Measurements from ENCODE around the gene KLHDC8B.
A peak's percentile ranks its signal among the peaks of the same experiment; 100 is the strongest.

The KLHDC8B gene

DNA sequence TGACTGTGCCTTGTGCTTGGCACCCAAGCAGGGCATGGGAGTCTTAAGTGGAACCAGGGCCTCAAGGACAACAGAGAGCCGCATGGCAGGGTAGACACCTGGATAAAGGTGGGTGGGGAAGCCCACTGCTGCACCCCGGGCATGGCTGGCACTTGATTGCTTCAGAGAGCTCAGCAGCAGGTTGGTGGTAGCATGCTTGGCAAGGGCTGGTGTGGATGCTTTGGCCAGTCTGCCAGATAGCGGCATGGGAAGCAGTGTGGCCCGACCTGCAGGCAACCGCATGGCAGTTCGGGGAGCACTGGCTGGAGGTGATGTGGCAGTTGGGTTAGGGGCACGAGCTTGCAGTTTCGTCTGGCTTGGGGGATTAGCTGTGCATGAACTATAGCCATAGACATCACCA, 7.8 kb upstream of the KLHDC8B start:
- no peak for DNase-seq (ENCODE audit: low read depth)
- TF ChIP-seq CTCF (IDR thresholded peaks at IDR 0.05; ENCODE audit: insufficient read depth, low read depth, low read length, missing control alignments) = no peak
- H3K4me3 ChIP-seq (ENCODE audit: low read depth, low read length) = no peak overlapping the region

DNA sequence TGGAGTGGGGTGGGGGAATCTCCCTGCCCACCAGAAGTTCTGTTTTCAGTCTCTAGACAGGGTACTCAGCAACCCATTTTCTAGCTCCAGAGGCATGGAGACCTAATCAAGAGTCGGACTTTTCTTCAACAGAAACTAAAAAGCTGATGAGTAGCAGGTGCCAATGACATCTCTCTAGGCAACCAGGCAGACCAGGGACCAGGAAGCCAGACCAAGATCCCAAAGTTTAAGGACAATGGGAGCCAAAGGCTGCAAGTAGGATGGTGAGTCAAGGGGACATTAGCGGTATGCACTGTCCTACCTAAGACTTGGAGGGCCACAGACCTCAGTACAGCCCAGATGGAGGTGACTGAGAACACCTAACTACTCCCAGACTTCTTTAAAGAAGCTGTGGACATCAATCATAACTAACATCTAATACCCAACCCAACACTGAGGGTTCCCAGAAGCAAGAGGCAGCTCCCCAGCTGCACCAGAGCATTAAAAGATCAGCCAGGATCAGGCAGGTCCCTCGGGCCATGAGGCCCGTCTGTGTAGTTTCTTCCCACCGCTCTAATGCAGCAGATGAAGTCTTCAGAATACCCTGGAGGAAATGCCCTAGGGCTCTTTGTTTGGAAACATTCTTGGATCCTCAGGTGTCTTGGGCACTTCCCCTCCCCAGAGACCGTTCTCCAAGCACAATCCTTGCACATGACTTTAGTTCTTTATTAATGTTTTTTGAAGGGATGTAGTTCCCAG, 6.2 kb upstream of the KLHDC8B start:
- no peak for DNase-seq (ENCODE audit: low read depth)
- TF ChIP-seq CTCF (IDR thresholded peaks at IDR 0.05; ENCODE audit: insufficient read depth, low read depth, low read length, missing control alignments) = no peak

GRCh38 chr3:49165771-49166751, 5.3 kb upstream of the KLHDC8B start, which contains the start of gene CCDC71:
CCDC71 (minus strand) TSS chr3:49166331; CDS start chr3:49164208, 2,123 bp downstream.
- TF ChIP-seq CTCF (IDR thresholded peaks at IDR 0.05; ENCODE audit: insufficient read depth, low read depth, low read length, missing control alignments) = no peak
- peak within 1 kb of the TSS; percentile 93 for H3K4me3 ChIP-seq (ENCODE audit: low read depth, low read length)
- peak; percentile 87 for DNase-seq (ENCODE audit: low read depth)

More for the DNA sequence above, 6.2 kb upstream of the KLHDC8B start:
- H3K4me3 ChIP-seq (ENCODE audit: low read depth, low read length) = peak overlapping the region; percentile 93

GRCh38 chr3:49166752-49167556, 4.4 kb upstream of the KLHDC8B start:
- no peak for DNase-seq (ENCODE audit: low read depth)
- H3K4me3 ChIP-seq (ENCODE audit: low read depth, low read length) = peak overlapping the region; percentile 93
- no peak for TF ChIP-seq CTCF (IDR thresholded peaks at IDR 0.05; ENCODE audit: insufficient read depth, low read depth, low read length, missing control alignments)

DNA sequence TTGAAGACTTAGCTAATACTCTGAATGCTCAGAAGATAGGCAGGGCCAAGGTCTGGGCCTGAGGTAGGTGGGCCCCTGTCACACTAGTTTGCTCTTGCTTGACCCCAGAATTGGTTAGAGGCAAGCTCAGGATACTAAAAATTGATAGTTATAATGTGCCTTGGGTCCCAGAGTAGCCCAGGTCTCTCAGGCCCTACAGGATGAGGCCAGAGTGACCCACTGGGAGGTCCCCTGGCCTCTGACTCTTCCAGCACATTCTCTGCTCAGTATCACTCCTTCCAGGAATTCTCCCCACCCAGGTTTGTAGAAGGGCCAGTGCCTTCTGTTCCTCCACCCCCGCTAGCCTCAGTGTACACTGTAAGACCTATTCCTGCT, 667 bp upstream of the KLHDC8B start:
- DNase-seq (ENCODE audit: low read depth) = no peak
- no peak for TF ChIP-seq CTCF (IDR thresholded peaks at IDR 0.05; ENCODE audit: insufficient read depth, low read depth, low read length, missing control alignments)
- peak overlapping the region; percentile 59 for H3K4me3 ChIP-seq (ENCODE audit: low read depth, low read length)

DNA sequence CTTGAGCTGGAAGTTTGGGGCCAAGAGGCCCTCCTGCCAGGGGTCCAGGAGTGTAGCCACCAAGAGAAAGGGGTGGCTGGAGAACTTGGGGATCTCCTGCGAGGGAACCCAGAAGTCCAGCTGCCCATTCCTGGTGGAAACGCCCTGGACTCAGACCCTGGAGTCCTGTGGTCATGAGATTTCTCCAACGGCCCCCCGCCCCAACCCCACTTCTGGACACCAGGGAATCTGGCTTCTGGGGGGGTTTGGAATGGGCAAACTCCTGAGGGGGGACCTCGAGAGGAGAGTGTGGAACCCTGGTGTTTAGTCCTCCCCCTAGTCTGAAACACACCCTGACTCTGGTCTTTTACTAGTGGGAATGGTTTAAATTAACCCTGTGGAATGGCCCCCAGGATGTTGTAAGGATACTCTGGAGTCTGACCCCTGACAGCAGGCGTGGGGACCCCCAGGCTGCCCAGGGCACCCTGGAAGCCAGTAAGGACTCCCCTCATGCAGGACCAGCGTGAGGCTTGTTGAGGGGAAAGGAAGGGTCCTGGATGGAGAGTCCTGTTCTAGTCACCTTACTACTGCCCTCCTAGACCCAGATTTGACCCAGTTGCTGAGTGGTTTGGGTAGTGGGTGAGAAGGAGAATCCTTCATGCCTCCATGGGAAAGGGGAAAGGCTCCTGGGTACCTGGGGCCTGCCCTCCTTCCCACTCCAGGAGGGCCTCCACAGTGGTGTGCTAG, 540 bp downstream of the KLHDC8B start:
- DNase-seq (ENCODE audit: low read depth) = no peak
- H3K4me3 ChIP-seq (ENCODE audit: low read depth, low read length) = peak overlapping the region; percentile 59
- no peak for TF ChIP-seq CTCF (IDR thresholded peaks at IDR 0.05; ENCODE audit: insufficient read depth, low read depth, low read length, missing control alignments)
